ENCODE measurements around the gene ADAM17. TPM values are rescaled to one million over a fixed set of nuclear protein-coding genes. Genes with fewer than 3 reads are reported as not detected.
"Not testable (repeated sequence)": the region's sequence is repeated elsewhere in the genome, so short reads cannot be mapped to it uniquely, and the experiment has no call there.

Gene ADAM17
- total and polyA plus RNA-seq, 5 experiments from 2014 or later, result 6.9 to 27.9 (median 7.8) TPM

DNA sequence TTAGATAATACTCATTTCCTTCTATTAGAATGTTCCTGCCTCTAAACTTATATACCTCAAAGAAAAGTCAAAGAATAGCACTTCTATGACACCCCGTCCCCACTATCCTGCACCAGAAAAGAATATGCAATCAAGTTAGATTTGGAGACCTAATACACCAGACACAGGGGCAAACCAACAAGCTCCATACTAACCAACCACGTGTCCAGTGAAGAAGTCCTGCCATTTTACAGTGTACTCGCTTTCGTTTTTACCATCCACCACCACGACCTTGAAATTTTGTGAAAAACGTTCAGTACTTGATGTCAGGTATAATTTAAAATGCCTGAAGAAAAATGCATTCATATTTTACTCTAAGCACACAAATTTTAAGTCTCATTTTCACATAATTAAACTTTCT is 19.1 kb downstream of the ADAM17 start:
- no peaks in the 10 kb centered on the region for H3K27me3 Mint-ChIP-seq
- no peaks in the 10 kb centered on the region for H3K9me3 Mint-ChIP-seq
- H3K4me1 Mint-ChIP-seq, result peaks cover 8 to 52% (median 18%) of the 10 kb centered on the region in 4 donors
- POLR2A ChIA-PET, result interaction anchor here (1.0 kb wide), 1 partner anchor 19 kb away, joined by 3 read pairs; the partner anchor contains the start of gene ADAM17
- ATAC-seq (no peak), DNase-seq (no peak)
- peak overlapping the region in 2 of 10 donors; percentile 26 to 60 for H3K27ac Mint-ChIP-seq
- no peak overlapping the region for H3K4me3 Mint-ChIP-seq
- peaks cover 0 to 66% (median 5%) of the 10 kb centered on the region in 3 donors for H3K36me3 Mint-ChIP-seq

DNA sequence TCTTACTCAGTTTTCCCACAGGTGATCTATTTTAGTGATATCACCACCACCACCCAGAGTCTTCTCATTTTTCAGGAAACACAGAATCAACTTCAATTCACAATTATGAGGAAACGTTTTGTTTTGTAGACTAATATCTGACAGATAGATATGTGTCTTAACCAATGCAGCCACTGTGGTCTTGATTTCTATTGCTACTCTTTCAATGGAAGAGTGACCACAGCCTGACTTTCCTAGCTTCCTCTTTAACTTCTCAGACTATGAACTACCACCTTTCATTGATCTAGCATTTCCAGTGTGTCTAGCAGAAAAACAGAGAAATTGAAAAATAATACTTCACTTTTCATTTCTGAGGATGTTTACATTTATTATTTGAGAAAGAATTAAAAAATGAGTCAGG is 20.5 kb downstream of the ADAM17 start:
- Mint-ChIP-seq H3K9me3 (no peaks in the 10 kb centered on the region), H3K4me1 (peaks cover 8 to 41% (median 17%) of the 10 kb centered on the region in 4 donors), H3K4me3 (no peak overlapping the region), H3K36me3 (peaks cover 0 to 60% (median 5%) of the 10 kb centered on the region in 3 donors), H3K27me3 (no peaks in the 10 kb centered on the region), H3K27ac (peak overlapping the region in 1 of 10 donors; percentile 41)
- POLR2A ChIA-PET, result no interaction called here
- ATAC-seq (no peak), DNase-seq (no peak)

GRCh38 chr2:9533663-9534062 is 22.0 kb downstream of the ADAM17 start:
- POLR2A ChIA-PET, result no interaction called here
- Mint-ChIP-seq H3K4me3 (no peak overlapping the region), H3K27ac (peak overlapping the region in 3 of 10 donors; percentile 40 to 59 (median 43)), H3K27me3 (no peaks in the 10 kb centered on the region), H3K4me1 (peaks cover 6 to 33% (median 16%) of the 10 kb centered on the region in 4 donors), H3K9me3 (no peaks in the 10 kb centered on the region), H3K36me3 (peaks cover 0 to 65% (median 8%) of the 10 kb centered on the region in 3 donors)
- DNase-seq (no peak), ATAC-seq (no peak)

- no peak overlapping the region for H3K4me3 Mint-ChIP-seq
- peaks cover 0 to 73% (median 12%) of the 10 kb centered on the region in 3 donors for H3K36me3 Mint-ChIP-seq
- peaks cover 6 to 24% (median 14%) of the 10 kb centered on the region in 4 donors for H3K4me1 Mint-ChIP-seq
- H3K27me3 Mint-ChIP-seq, result no peaks in the 10 kb centered on the region
- no peaks in the 10 kb centered on the region for H3K9me3 Mint-ChIP-seq
- H3K27ac Mint-ChIP-seq, result no peak overlapping the region
- POLR2A ChIA-PET, result no interaction called here
- DNase-seq, result no peak
- ATAC-seq, result no peak
Measured at GRCh38 chr2:9532421-9532820, 23.2 kb downstream of the ADAM17 start.

- Mint-ChIP-seq H3K27me3 (no peaks in the 10 kb centered on the region), H3K4me1 (no peaks in the 10 kb centered on the region), H3K4me3 (no peak overlapping the region), H3K36me3 (peaks cover 10 to 81% (median 19%) of the 10 kb centered on the region in 3 donors), H3K9me3 (no peaks in the 10 kb centered on the region), H3K27ac (peak overlapping the region in 1 of 10 donors; percentile 20)
- ATAC-seq (no peak), DNase-seq (no peak)
- POLR2A ChIA-PET, result no interaction called here
Measured at GRCh38 chr2:9527995-9528787, 27.4 kb downstream of the ADAM17 start.

- H3K27ac Mint-ChIP-seq, result peak overlapping the region in 1 of 10 donors; percentile 61
- H3K4me1 Mint-ChIP-seq, result no peaks in the 10 kb centered on the region
- ATAC-seq (no peak), DNase-seq (no peak)
- peaks cover 10 to 90% (median 31%) of the 10 kb centered on the region in 3 donors for H3K36me3 Mint-ChIP-seq
- POLR2A ChIA-PET, result no interaction called here
- no peak overlapping the region for H3K4me3 Mint-ChIP-seq
- no peaks in the 10 kb centered on the region for H3K9me3 Mint-ChIP-seq
- no peaks in the 10 kb centered on the region for H3K27me3 Mint-ChIP-seq
Measured at GRCh38 chr2:9525266-9525665, 30.4 kb downstream of the ADAM17 start.

DNA sequence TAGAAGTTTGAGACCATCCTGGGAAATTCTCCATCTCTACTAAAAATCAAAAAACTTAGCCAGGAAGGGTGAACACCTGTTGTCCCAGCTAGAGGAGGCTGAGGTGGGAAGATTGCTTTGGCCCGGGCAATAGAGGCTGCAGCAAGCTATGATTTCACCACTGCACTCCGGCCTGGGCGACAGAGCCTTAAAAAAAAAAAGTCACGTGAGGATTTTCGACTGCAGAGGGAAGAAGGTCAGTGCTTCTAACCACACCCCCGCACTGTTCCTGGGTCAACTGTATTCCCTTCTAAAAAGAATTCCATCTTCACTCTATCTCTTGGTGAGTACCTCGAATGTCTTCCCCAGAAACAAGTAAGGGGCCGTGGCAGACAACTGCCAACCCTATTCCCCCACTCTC is 31.3 kb downstream of the ADAM17 start:
- no peaks in the 10 kb centered on the region for H3K9me3 Mint-ChIP-seq
- DNase-seq, result no peak
- POLR2A ChIA-PET, result interaction anchor here (0.7 kb wide), 1 partner anchor 33 kb away, joined by 4 read pairs; no protein-coding TSS in a partner anchor
- no peak overlapping the region for H3K4me3 Mint-ChIP-seq
- no peaks in the 10 kb centered on the region for H3K27me3 Mint-ChIP-seq
- H3K36me3 Mint-ChIP-seq, result peaks cover 10 to 88% (median 35%) of the 10 kb centered on the region in 3 donors
- peak overlapping the region in 2 of 10 donors; percentile 14 to 69 for H3K27ac Mint-ChIP-seq
- no peaks in the 10 kb centered on the region for H3K4me1 Mint-ChIP-seq
- no peak for ATAC-seq

GRCh38 chr2:9519250-9519649 is 36.4 kb downstream of the ADAM17 start:
- H3K4me1 Mint-ChIP-seq, result no peaks in the 10 kb centered on the region
- no peak for ATAC-seq
- H3K27me3 Mint-ChIP-seq, result no peaks in the 10 kb centered on the region
- no peak overlapping the region for H3K4me3 Mint-ChIP-seq
- POLR2A ChIA-PET, result interaction anchor here (1.8 kb wide), 1 partner anchor 111 kb away, joined by 5 read pairs; the partner anchor contains the start of gene YWHAQ
- no peak for DNase-seq
- H3K9me3 Mint-ChIP-seq, result no peaks in the 10 kb centered on the region
- no peak overlapping the region for H3K27ac Mint-ChIP-seq
- peaks cover 0 to 79% (median 32%) of the 10 kb centered on the region in 3 donors for H3K36me3 Mint-ChIP-seq

- no peak for DNase-seq
- POLR2A ChIA-PET, result interaction anchor here (0.7 to 1.8 kb wide), 2 partner anchors 112 to 138 kb away, joined by 4 to 5 read pairs; partner anchors contain the start of gene YWHAQ
- no peaks in the 10 kb centered on the region for H3K9me3 Mint-ChIP-seq
- H3K27ac Mint-ChIP-seq, result no peak overlapping the region
- no peaks in the 10 kb centered on the region for H3K27me3 Mint-ChIP-seq
- peaks cover 0 to 78% (median 36%) of the 10 kb centered on the region in 3 donors for H3K36me3 Mint-ChIP-seq
- ATAC-seq, result no peak
- H3K4me3 Mint-ChIP-seq, result no peak overlapping the region
- H3K4me1 Mint-ChIP-seq, result no peaks in the 10 kb centered on the region
Measured at GRCh38 chr2:9518780-9519179, 36.9 kb downstream of the ADAM17 start.

GRCh38 chr2:9518163-9518562 is 37.5 kb downstream of the ADAM17 start:
- DNase-seq (no peak), ATAC-seq (no peak)
- Mint-ChIP-seq H3K9me3 (no peaks in the 10 kb centered on the region), H3K36me3 (peaks cover 0 to 78% (median 42%) of the 10 kb centered on the region in 3 donors), H3K4me3 (no peak overlapping the region), H3K4me1 (no peaks in the 10 kb centered on the region), H3K27ac (no peak overlapping the region), H3K27me3 (no peaks in the 10 kb centered on the region)
- POLR2A ChIA-PET, result interaction anchor here (0.6 to 1.8 kb wide), 3 partner anchors 112 to 279 kb away, joined by 3 to 5 read pairs (median 4); partner anchors contain the start of gene YWHAQ

- POLR2A ChIA-PET, result interaction anchor here (0.6 to 1.8 kb wide), 2 partner anchors 113 to 280 kb away, joined by 3 to 5 read pairs; partner anchors contain the start of gene YWHAQ
- H3K27ac Mint-ChIP-seq, result peak overlapping the region in 3 of 10 donors; percentile 25 to 49 (median 26)
- no peak for DNase-seq
- H3K4me1 Mint-ChIP-seq, result no peaks in the 10 kb centered on the region
- H3K27me3 Mint-ChIP-seq, result no peaks in the 10 kb centered on the region
- H3K36me3 Mint-ChIP-seq, result peaks cover 0 to 80% (median 45%) of the 10 kb centered on the region in 3 donors
- no peak overlapping the region for H3K4me3 Mint-ChIP-seq
- H3K9me3 Mint-ChIP-seq, result no peaks in the 10 kb centered on the region
- ATAC-seq, result no peak
Measured at GRCh38 chr2:9517118-9517782, 38.4 kb downstream of the ADAM17 start.

DNA sequence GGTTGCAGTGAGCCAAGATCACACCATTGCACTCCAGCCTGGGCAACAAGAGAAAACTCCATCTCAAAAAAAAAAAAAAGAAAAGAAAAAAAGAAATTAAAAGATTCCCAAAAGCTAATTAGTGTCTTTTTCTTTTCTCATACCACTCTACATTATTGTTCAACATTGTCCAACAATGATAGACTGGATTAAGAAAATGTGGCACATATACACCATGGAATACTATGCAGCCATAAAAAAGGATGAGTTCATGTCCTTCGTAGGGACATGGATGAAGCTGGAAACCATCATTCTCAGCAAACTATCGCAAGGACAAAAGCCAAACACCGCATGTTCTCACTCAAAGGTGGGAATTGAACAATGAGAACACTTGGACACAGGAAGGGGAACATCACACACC is 41.7 kb downstream of the ADAM17 start:
- peaks cover 0 to 72% (median 29%) of the 10 kb centered on the region in 3 donors for H3K36me3 Mint-ChIP-seq
- H3K4me3 Mint-ChIP-seq, H3K27ac Mint-ChIP-seq, H3K27me3 Mint-ChIP-seq, POLR2A ChIA-PET, H3K9me3 Mint-ChIP-seq, ATAC-seq, DNase-seq, H3K4me1 Mint-ChIP-seq: not testable (repeated sequence)

DNA sequence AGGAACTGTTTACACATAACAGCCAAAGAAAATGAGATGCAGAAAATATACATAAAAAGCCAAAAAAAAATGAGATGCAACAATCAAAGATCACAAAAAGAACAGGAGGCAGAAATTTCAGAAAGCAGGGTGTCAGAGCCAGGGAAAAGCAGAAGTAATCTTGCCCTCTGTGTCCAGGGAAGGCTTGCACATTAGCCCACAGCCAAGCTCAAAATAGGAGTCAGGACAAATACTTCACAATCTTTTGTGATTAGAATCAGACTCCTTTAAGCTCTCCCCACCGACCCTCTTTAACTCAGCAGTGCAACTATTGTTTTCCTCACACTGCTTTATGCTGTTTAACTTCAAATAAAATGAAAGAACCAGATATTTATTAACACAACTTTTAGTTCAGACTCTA is 46.7 kb downstream of the ADAM17 start:
- POLR2A ChIA-PET, result interaction anchor here (0.6 kb wide), 1 partner anchor 57 kb away, joined by 5 read pairs; no protein-coding TSS in a partner anchor
- Mint-ChIP-seq H3K9me3 (no peaks in the 10 kb centered on the region), H3K4me3 (no peak overlapping the region), H3K27me3 (no peaks in the 10 kb centered on the region), H3K27ac (peak overlapping the region in 4 of 10 donors; percentile 3 to 56 (median 16)), H3K36me3 (peaks cover 0 to 80% (median 24%) of the 10 kb centered on the region in 3 donors), H3K4me1 (peaks cover 0 to 5% (median 2%) of the 10 kb centered on the region in 4 donors)
- DNase-seq (no peak), ATAC-seq (no peak)

All from naive thymus-derived CD8-positive, alpha-beta T cell (primary cell).